Muscle layer of duodenum (tissue), 2 donors: ENCODE measurements around the gene C10orf88.
A peak's percentile ranks its signal among the peaks of the same experiment; 100 is the strongest.

Experiments
- H3K27ac ChIP-seq: one replicate; pipeline ENCODE4 v1.7.0; 2013; ENCODE audit warnings: mild to moderate bottlenecking, low read length
- H3K27me3 ChIP-seq: one replicate; pipeline ENCODE4 v1.7.0; 2013; ENCODE audit warnings: low read depth, mild to moderate bottlenecking, control low read depth, low read length
- H3K36me3 ChIP-seq, 2 donors: one replicate each; pipeline ENCODE4 v1.7.0; 2013; ENCODE audit warnings: low read length in 2 of 2, control low read depth in 1 of 2, mild to moderate bottlenecking in 1 of 2; ENCODE audit not compliant: insufficient read depth in 2 of 2, control insufficient read depth in 1 of 2
- H3K4me1 ChIP-seq, 2 donors: one replicate each; pipeline ENCODE4 v1.7.0; 2013; ENCODE audit warnings: low read length in 2 of 2, mild to moderate bottlenecking in 2 of 2, control low read depth in 1 of 2, moderate library complexity in 1 of 2; ENCODE audit not compliant: insufficient read depth in 2 of 2, control insufficient read depth in 1 of 2
- H3K4me3 ChIP-seq, 2 donors: one replicate each; pipeline ENCODE4 v1.7.0; 2013; ENCODE audit warnings: low read length in 2 of 2, low read depth in 1 of 2, mild to moderate bottlenecking in 1 of 2
- H3K9me3 ChIP-seq, 2 donors: one replicate each; pipeline ENCODE4 v1.7.0; 2013; ENCODE audit warnings: low read length in 2 of 2, control low read depth in 1 of 2, mild to moderate bottlenecking in 1 of 2; ENCODE audit not compliant: control insufficient read depth in 1 of 2
- donor health status: healthy.

C10orf88 gene

GRCh38 chr10:122988501-122988900 lies 34.5 kb upstream of the C10orf88 start:
- peaks cover 6 to 10% of the 10 kb centered on the region in 2 donors for H3K36me3 ChIP-seq
- H3K27me3 ChIP-seq: no peaks in the 10 kb centered on the region
- no peaks in the 10 kb centered on the region for H3K4me1 ChIP-seq
- H3K9me3 ChIP-seq: no peaks in the 10 kb centered on the region
- no peak overlapping the region for H3K4me3 ChIP-seq
- no peak overlapping the region for H3K27ac ChIP-seq

GRCh38 chr10:122986335-122986734 lies 32.3 kb upstream of the C10orf88 start:
- no peak overlapping the region for H3K4me3 ChIP-seq
- no peaks in the 10 kb centered on the region for H3K27me3 ChIP-seq
- H3K36me3 ChIP-seq: no peaks in the 10 kb centered on the region
- no peaks in the 10 kb centered on the region for H3K9me3 ChIP-seq
- no peaks in the 10 kb centered on the region for H3K4me1 ChIP-seq
- H3K27ac ChIP-seq: no peak overlapping the region

GRCh38 chr10:122984708-122985107 lies 30.7 kb upstream of the C10orf88 start:
- H3K9me3 ChIP-seq: no peaks in the 10 kb centered on the region
- no peaks in the 10 kb centered on the region for H3K36me3 ChIP-seq
- no peak overlapping the region for H3K4me3 ChIP-seq
- H3K27me3 ChIP-seq: no peaks in the 10 kb centered on the region
- H3K4me1 ChIP-seq: peaks cover 0 to 4% of the 10 kb centered on the region in 2 donors
- no peak overlapping the region for H3K27ac ChIP-seq

GRCh38 chr10:122983898-122984297 lies 29.9 kb upstream of the C10orf88 start:
- no peaks in the 10 kb centered on the region for H3K36me3 ChIP-seq
- no peaks in the 10 kb centered on the region for H3K27me3 ChIP-seq
- H3K27ac ChIP-seq: no peak overlapping the region
- H3K4me3 ChIP-seq: no peak overlapping the region
- H3K4me1 ChIP-seq: peaks cover 0 to 4% of the 10 kb centered on the region in 2 donors
- H3K9me3 ChIP-seq: no peaks in the 10 kb centered on the region

GRCh38 chr10:122981066-122981464 lies 27.0 kb upstream of the C10orf88 start:
- Histone ChIP-seq H3K27me3 (no peaks in the 10 kb centered on the region), H3K36me3 (no peaks in the 10 kb centered on the region), H3K4me1 (peaks cover 0 to 4% of the 10 kb centered on the region in 2 donors), H3K4me3 (peak overlapping the region; percentile 69 to 76), H3K9me3 (no peaks in the 10 kb centered on the region), H3K27ac (no peak overlapping the region)

GRCh38 chr10:122980209-122981065 lies 26.4 kb upstream of the C10orf88 start, which contains the start of gene PSTK:
Gene PSTK, plus strand, starts transcription at chr10:122980401. Its CDS starts 79 bp downstream, at chr10:122980480.
- H3K9me3 ChIP-seq: no peaks in the 10 kb centered on the region
- H3K27me3 ChIP-seq: no peaks in the 10 kb centered on the region
- no peaks in the 10 kb centered on the region for H3K36me3 ChIP-seq
- H3K27ac ChIP-seq: peak within 1 kb of the TSS; percentile 40
- H3K4me3 ChIP-seq: peak within 1 kb of the TSS; percentile 69 to 76
- H3K4me1 ChIP-seq: peaks cover 0 to 4% of the 10 kb centered on the region in 2 donors

GRCh38 chr10:122974543-122975064 lies 20.6 kb upstream of the C10orf88 start:
- Histone ChIP-seq H3K36me3 (no peaks in the 10 kb centered on the region), H3K4me3 (no peak overlapping the region), H3K27ac (no peak overlapping the region), H3K4me1 (no peaks in the 10 kb centered on the region), H3K27me3 (no peaks in the 10 kb centered on the region), H3K9me3 (no peaks in the 10 kb centered on the region)

- H3K9me3 ChIP-seq: no peaks in the 10 kb centered on the region
- H3K27me3 ChIP-seq: no peaks in the 10 kb centered on the region
- H3K4me1 ChIP-seq: no peaks in the 10 kb centered on the region
- H3K27ac ChIP-seq: no peak overlapping the region
- no peaks in the 10 kb centered on the region for H3K36me3 ChIP-seq
- no peak overlapping the region for H3K4me3 ChIP-seq
Observed at GRCh38 chr10:122974023-122974422, 20.0 kb upstream of the C10orf88 start.

- Histone ChIP-seq H3K4me1 (no peaks in the 10 kb centered on the region), H3K27me3 (no peaks in the 10 kb centered on the region), H3K27ac (no peak overlapping the region), H3K4me3 (no peak overlapping the region), H3K9me3 (peaks cover 6 to 11% of the 10 kb centered on the region in 2 donors), H3K36me3 (peaks cover 0 to 4% of the 10 kb centered on the region in 2 donors)
Observed at GRCh38 chr10:122968698-122969097, 14.7 kb upstream of the C10orf88 start.

- H3K9me3 ChIP-seq: peaks cover 6 to 11% of the 10 kb centered on the region in 2 donors
- no peak overlapping the region for H3K4me3 ChIP-seq
- H3K27ac ChIP-seq: no peak overlapping the region
- peaks cover 0 to 4% of the 10 kb centered on the region in 2 donors for H3K36me3 ChIP-seq
- no peaks in the 10 kb centered on the region for H3K4me1 ChIP-seq
- H3K27me3 ChIP-seq: no peaks in the 10 kb centered on the region
Observed at GRCh38 chr10:122966879-122967278, 12.9 kb upstream of the C10orf88 start.

- Histone ChIP-seq H3K27ac (no peak overlapping the region), H3K4me3 (no peak overlapping the region), H3K27me3 (no peaks in the 10 kb centered on the region), H3K9me3 (peaks cover 6% of the 10 kb centered on the region in 2 donors), H3K36me3 (peaks cover 0 to 4% of the 10 kb centered on the region in 2 donors), H3K4me1 (no peaks in the 10 kb centered on the region)
Observed at GRCh38 chr10:122962405-122962804, 8.4 kb upstream of the C10orf88 start.
